NCI-H226 (cell line): ENCODE results near the gene PIK3C3.

Source experiments
- DNase-seq: peaks from one replicate; pipeline ENCODE4 v3.0.0-alpha.2; 2015

PIK3C3 gene

DNA sequence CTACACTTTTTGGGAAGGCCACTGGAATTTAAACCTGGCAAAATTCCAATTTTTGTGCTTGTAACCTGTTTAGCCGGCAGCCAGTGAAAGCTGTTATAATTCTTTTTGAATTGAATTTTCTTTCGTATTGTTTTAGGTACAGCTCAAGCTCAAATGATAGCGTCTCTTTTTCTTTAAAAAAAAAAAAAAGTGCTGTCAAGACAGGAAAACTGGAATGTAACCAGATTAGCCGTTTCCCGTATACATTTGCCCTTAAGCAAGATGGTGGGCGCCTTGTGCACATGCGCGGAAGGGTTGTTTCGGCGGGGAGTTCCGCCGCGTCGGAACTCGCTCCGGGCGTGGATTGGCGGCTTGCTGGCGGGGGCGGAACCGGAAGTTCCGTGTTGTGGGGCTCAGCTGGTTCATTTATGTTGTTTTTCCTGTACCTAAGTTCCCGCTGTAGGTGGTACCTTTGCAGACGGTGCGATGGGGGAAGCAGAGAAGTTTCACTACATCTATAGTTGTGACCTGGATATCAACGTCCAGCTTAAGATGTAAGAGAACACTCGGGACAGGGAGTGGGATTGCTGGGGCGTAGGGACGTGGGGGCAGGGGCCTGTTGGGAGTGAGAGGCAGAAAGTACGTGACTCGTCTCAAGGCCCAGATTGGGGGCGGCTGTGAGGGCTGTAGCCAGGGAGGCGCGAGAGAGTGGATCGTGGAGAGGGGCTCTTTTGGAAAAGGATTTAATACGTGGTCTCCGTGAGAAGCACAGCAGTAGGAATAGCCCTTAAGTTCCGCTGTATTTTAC lies at the start of gene PIK3C3:
TSS of gene PIK3C3 (plus strand) at position 408 of the 787 bp plus-strand sequence. CDS start at position 466, 58 bp downstream.
- DNase-seq: peak; percentile 79

DNA sequence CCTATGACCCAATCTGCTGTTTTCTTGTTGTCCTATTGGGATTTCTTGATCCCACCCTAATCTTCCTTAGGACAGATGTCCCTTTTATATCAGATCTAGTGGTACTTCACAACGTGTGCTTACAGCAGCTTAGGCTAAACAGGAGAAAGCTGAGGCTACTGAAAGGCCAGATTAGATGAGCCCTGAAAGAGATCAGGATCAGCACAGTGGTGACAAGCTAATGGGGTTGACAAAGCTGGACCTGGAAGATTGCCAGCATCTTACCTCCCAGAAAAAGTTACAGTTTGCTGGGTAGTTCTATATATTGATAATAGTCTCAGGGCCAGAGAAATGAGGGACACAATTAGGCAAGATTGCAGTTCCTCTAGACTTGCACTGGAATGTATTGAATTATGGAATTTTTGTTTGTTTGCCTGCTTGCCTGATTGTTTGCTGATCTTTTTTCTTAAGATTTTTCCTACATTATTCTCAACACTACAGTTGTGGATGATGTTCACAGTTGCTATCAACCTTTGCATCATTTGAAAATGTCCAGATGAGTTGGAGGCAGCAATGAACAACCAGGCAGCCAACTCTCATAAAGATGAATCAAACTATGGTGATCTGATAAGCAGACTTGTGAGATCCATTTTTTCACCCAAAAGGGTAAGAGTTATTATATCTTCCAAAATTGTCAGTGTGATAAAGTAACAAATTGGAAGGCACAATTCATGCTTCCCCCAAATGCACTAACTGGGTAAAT lies 49.1 kb upstream of the PIK3C3 start:
- DNase-seq: no peak

DNA sequence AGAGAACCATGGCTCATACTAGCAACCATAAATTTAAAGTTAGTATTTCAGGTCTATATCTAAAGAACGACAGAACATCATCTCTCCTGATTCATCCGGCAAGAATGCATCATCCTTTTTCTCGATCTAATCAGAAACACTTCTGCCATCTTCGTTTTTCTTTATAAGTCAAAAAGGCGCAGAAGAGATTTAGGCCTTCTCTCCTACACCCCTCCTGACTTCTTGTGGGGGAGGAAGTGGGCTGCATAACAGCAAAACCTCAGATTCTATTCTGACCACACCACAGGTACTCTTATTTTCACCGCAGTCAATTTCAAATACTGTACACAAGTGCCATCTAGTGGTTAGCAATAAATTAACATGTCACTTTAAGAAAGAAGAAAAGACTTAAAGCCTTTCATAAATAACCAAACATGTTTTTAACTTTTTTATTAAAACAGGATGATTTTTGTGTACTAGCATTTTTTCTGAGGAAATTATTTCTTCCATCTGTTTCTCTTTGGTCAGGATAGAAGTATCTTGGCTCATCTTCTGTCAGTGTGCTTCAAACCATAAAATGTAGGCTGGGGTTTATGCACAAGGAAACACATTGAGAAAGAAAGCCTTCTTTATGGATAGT lies 48.4 kb upstream of the PIK3C3 start:
- peak; percentile 64 for DNase-seq

DNA sequence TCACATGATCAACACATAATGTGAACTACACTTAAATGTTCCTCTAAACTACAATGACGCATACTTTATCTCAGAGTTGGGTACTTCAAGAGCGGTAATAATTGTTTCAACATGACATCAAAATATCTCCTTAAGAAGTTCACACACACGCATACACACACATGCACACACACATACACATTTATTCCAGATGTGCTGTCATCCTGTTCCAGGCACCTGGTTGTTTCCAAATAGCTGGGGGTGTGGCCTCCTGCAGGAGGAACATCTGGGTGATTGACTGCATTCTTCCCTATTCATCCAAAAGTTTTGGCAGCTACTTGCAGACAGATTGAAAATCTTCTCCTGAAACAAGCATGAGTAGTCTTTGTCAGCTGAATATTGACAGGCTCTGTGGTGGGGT lies 37.9 kb upstream of the PIK3C3 start:
- no peak for DNase-seq

DNA sequence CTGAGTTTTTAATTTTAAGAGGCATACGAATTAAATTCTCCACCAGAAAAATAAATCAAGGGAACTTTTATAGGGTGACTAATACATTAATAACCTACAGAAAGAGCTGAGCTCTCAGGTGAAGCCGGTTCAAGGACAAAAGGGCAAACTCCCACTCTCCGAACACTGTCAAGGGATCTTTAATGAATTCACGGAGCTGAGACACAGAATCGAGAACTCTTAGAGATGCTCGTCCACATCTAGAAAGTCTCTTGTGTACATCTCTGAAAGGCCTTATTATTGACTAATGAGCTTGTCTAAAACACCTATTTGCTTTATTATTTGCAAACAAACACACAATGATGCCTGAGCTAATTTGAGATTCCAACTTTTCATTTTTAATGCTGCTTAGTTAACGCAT lies 33.3 kb upstream of the PIK3C3 start:
- no peak for DNase-seq

- DNase-seq: no peak
Observed at GRCh38 chr18:41922176-41922575, 32.9 kb upstream of the PIK3C3 start.

DNA sequence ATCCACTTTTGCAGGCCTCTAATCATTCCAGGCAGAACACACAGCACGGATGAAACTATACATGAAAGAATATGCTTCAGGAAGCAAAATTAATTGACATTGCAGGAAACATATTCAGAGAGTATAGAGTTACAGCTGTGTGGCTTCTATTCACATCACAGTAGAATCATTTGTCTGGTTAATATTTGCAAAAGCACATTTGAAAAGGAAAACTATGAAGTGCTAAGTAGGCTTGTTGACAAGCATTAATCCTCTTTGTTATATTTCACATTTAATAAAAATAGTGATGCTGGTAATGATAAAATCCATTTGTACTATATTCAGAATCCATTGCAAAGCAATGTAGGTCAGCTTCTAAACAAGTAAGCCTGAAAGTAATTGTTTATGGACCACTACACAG lies 32.2 kb upstream of the PIK3C3 start:
- DNase-seq: no peak

DNA sequence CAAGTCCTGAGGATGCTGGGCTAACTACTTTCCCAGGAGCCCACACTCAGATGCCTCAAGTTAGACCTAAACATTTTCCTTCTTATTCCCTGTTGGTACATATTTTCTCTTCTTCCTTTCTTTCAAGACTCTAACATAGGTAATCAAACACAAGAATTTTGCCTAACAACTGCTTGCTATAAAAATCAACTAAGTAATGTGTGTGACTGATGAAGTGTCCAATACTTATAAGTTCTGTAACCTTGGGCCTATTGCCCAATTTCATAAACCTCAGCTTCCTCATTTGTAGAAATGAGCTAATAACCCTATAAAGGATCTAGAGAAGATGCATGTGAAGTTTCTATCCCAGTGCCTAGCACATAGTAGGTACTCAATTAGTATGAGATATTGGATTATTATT lies 31.6 kb upstream of the PIK3C3 start:
- DNase-seq: no peak

DNA sequence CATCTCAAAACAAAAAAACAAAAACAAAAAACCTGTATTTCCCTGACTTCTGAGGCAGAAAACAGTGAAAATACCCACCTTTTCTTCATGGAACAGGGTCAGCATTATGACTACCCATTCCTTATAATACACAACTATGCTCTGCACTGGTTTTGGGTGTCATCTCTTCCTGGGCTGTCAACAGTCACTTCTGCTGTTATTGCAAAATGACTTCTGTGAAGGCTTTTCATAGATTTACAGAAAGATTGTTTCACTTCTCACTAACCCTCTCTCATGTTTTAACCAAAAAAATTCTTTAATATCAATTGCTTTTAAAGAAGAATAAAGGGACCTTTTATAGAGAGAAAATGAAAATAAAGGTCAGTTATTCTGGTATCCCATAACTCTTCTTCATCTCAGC lies 26.5 kb upstream of the PIK3C3 start:
- DNase-seq: no peak

DNA sequence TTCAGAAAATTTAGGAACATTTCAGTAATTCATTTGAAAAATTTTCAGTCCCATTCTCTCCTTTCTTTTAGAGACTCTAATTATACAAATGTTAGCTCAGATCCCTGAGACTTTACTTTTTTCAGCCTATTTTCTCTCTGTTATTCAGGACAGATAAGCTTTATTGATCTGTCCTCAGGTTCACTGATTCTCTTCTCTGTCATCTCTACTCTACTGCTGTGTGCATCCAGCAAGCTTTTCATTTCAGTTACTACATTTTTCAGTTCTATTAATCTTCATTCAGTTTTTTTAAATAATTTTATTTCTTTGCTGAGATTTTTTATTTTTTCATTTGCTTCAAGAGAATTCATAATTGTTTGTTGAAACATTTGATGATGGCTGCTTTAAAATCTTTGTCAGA lies 22.1 kb upstream of the PIK3C3 start:
- no peak for DNase-seq

DNA sequence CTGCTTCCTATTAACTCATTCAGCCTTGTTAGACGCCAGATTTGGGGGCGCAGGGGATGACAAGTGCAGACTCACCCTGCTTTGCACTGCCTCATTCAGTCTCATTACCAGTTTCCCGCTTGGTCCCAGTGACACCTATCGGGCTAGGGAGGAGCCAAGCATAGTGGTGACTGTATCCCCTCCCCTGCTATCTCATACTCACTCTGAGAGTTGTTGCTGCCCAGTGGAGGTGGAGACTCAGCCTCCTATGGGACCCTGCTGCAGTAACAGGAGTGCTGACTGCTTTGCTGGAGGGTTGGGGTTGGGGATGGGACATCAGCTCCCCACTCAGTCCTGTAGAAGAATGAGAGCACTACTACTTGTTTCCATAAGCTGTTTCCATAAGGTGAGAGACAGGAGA lies 21.3 kb upstream of the PIK3C3 start:
- no peak for DNase-seq

GRCh38 chr18:41936471-41937134 lies 18.4 kb upstream of the PIK3C3 start:
- no peak for DNase-seq

DNA sequence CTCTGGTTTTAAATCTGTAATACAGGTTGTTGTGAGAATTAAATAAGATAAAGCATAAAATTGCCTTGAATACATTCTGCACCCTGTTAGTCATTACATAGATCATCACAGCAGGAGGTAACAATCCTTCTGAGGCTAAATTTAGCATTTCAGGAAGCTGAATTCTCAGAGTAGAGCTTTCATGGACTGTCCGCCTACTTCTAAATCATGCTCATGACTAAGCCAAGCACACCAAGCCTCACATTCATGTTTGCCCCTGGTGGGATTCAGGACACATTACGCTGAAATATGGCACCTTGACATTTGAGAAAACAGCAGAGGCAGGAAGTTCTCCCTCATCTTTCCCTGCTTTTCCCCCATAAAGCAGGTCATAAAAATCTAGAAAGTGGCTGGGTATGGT lies 16.6 kb upstream of the PIK3C3 start:
- peak; percentile 81 for DNase-seq

GRCh38 chr18:41939326-41939725 lies 15.7 kb upstream of the PIK3C3 start:
- peak; percentile 51 for DNase-seq

DNA sequence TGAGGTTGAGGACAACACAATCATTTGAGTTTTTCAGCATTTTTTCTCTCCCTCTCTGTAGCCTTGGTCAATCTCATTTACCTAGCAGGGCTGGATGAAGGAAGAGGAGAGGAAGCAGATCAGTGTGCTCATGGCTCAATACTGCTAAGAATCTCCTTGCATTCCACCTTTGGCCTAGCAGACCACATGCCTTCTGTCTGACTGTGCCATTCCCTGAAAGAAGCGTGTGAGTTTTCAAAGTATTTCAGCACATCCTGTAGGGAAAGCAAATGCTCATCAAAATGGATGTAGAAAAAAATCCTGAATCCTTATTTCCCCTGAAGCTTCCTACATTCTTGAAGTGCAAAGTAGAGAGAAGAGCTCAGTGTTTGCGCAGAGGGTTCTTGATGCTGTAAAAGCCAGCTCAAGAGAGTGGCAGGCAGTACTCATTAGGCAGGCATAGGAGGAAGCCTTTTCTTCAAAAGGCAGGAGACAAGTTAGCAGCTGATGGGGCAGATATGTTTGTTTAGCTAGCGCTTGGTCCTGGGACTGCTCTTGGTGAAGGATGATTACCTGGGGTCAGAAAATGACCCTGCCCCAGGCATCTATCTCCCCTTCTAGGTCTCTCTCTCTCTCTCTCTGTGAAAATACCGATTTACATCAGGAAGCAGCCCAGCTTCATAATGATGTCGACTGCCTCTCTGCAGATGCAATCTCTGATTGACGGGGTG lies 14.4 kb upstream of the PIK3C3 start:
- DNase-seq: peak; percentile 88

DNA sequence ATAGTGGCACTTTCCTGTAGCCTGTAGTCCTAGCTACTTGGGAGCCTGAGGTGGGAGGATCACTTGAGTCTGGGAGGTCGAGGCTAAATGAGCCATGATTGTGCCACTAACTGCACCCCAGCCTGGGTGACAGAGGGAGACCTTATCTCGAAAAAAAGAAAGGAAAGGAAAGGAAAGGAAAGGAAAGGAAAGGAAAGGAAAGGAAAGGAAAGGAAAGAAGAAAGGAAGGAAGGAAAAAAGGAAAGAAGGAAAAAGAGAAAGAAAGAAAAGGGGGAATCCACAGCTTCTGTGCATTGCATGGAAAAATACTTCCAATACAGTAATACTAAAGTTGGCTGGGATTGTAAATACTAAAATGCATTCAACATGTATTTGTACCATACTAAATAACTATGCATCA lies 12.8 kb upstream of the PIK3C3 start:
- DNase-seq: no peak

DNA sequence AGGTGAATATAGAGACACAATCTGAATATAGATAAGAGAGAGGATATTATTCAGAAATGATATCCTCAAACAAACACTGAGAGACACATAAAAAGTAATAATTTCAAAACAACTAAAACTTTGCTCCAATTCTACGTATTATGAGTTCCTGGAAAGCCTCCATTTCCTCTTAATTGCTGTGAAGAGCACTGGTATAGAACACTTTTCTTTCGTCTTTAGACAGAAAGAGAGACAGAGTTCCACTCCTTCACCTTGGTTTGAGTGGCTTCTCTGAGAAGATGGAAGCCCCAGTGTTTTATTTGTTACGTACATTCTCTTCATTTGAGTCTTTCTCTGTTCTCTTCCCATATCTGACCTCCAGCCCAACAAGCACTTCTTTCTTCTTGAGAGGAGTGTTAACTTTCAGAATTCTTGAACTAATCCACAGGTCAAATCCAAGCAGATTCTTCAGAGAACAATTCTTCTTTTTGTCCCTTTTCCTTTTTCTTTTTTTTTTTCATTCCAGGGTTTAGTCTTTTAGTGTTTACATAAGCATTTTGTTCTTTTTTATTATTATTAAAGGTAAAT lies 6.4 kb upstream of the PIK3C3 start:
- DNase-seq: no peak

DNA sequence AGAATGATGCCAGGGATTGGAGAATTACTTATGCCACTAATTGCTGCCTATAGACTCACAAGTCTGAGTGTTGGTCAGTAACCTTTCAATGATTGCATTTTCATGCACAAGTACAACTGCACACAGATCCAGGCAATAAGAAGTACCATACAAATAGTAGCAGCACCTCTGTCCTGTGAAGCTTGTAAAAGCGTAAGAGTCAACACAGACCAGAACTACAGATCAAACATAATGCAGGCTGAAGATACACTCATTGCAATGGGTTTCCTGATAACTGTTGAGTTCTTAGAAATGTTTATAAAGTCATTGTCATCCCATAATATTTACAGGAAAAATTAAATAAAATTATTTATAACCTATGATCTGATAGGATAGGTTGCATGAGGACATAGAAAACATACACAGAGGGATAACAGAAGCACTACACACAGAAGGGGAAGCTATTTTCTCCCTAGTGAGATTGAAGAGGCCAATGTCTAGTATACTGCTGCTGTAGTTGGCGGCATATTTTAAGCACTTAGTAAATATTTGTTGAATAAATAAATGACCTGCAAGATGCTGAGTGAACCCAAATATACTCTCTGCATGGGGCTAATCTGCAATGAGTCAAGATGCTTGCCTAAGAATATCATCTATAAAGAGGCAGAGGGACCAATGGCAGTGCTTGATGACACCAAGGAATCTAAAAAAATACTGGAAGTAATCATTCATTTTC lies 5.7 kb upstream of the PIK3C3 start:
- no peak for DNase-seq

- DNase-seq: no peak
Observed at GRCh38 chr18:41955688-41956087, 654 bp downstream of the PIK3C3 start.

GRCh38 chr18:41959045-41959444 lies 4.0 kb downstream of the PIK3C3 start:
- no peak for DNase-seq

DNA sequence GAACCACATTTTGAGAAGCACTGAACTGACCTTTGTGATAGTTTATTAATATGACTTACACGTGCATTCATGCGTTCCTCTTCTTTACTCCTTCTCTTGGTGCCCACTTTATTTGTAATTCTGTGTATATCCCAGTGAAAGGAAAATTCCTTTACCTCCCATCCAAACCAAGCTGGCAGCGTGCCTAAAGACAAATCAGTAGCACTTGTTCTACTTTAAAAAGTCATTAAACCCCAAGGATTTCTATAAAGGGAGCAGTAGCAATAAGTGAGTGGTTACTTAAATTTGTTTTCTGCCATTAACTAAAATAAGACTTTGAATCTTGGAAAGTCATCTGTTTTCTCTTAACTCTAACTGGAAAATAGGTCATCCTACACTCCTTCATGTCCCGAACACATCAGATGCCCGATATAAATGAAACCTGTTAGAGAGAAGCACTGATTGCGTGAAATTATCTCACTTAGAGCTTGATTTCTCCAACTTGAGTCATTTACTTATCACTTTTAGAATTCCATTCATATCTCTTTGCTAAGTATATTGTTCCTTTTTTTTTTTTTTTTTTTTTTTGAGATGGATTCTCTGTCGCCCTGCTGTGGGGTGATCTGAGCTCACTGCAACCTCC lies 10.7 kb downstream of the PIK3C3 start:
- peak; percentile 79 for DNase-seq
